ENCODE results near the gene EIF5.

Gene EIF5

GRCh38 chr14:103385152-103385928, 51.3 kb downstream of the EIF5 start, which contains the start of gene MARK3:
TSS of gene MARK3 (plus strand) at chr14:103385415. CDS start at chr14:103386030, 615 bp downstream.
- TF ChIP-seq SIN3A (IDR thresholded peaks at IDR 0.05; ENCODE audit: borderline replicate concordance, insufficient read depth, low read length) (no peak), TAF1 (IDR thresholded peaks at IDR 0.05; ENCODE audit: borderline replicate concordance, insufficient read depth, low read length) (peak; percentile 67; the same call in 1 of the 2 replicates), FOXP2 (optimal IDR thresholded peaks at IDR 0.05; ENCODE audit: borderline replicate concordance, extremely low read depth, extremely low read length, insufficient read depth) (peak; percentile 46), REST (IDR thresholded peaks at IDR 0.05; ENCODE audit: insufficient read depth in 1 of 2, low read depth in 2 of 2, low read length in 2 of 2) (no peak), POLR2AphosphoS5 (IDR thresholded peaks at IDR 0.05; ENCODE audit: low read depth, low read length) (peak; percentile 73)

GRCh38 chr14:103385929-103386712, 52.1 kb downstream of the EIF5 start:
- TF ChIP-seq SIN3A (IDR thresholded peaks at IDR 0.05; ENCODE audit: borderline replicate concordance, insufficient read depth, low read length) (no peak), REST (IDR thresholded peaks at IDR 0.05; ENCODE audit: insufficient read depth in 1 of 2, low read depth in 2 of 2, low read length in 2 of 2) (no peak), FOXP2 (optimal IDR thresholded peaks at IDR 0.05; ENCODE audit: borderline replicate concordance, extremely low read depth, extremely low read length, insufficient read depth) (no peak), POLR2AphosphoS5 (IDR thresholded peaks at IDR 0.05; ENCODE audit: low read depth, low read length) (no peak), TAF1 (IDR thresholded peaks at IDR 0.05; ENCODE audit: borderline replicate concordance, insufficient read depth, low read length) (no peak)

- TF ChIP-seq FOXP2 (optimal IDR thresholded peaks at IDR 0.05; ENCODE audit: borderline replicate concordance, extremely low read depth, extremely low read length, insufficient read depth) (no peak), REST (IDR thresholded peaks at IDR 0.05; ENCODE audit: insufficient read depth in 1 of 2, low read depth in 2 of 2, low read length in 2 of 2) (no peak), TAF1 (IDR thresholded peaks at IDR 0.05; ENCODE audit: borderline replicate concordance, insufficient read depth, low read length) (no peak), POLR2AphosphoS5 (IDR thresholded peaks at IDR 0.05; ENCODE audit: low read depth, low read length) (no peak)
Measured at GRCh38 chr14:103386713-103387329, 52.8 kb downstream of the EIF5 start.

- TF ChIP-seq SIN3A (IDR thresholded peaks at IDR 0.05; ENCODE audit: borderline replicate concordance, insufficient read depth, low read length) (no peak), POLR2AphosphoS5 (IDR thresholded peaks at IDR 0.05; ENCODE audit: low read depth, low read length) (no peak), FOXP2 (optimal IDR thresholded peaks at IDR 0.05; ENCODE audit: borderline replicate concordance, extremely low read depth, extremely low read length, insufficient read depth) (no peak), TAF1 (IDR thresholded peaks at IDR 0.05; ENCODE audit: borderline replicate concordance, insufficient read depth, low read length) (no peak), REST (IDR thresholded peaks at IDR 0.05; ENCODE audit: insufficient read depth in 1 of 2, low read depth in 2 of 2, low read length in 2 of 2) (no peak)
Measured at GRCh38 chr14:103388664-103389063, 54.6 kb downstream of the EIF5 start.
